Endometrial microvascular endothelial cells (primary cell): ENCODE results near the gene PRIM2. TPM values are rescaled to one million over a fixed set of nuclear protein-coding genes. Genes with fewer than 3 reads are reported as not detected.
"Not testable (repeated sequence)": the region's sequence is repeated elsewhere in the genome, so short reads cannot be mapped to it uniquely, and the experiment has no call there.

Experiments used
- in situ Hi-C: cut with HindIII; loops from 2 replicates; pipeline ENCODE4 v1.10.0; 2017; ENCODE audit warnings: low sequenced_read_pairs, low pct_unique_long_range_greater_than_20kb; ENCODE audit errors: inconsistent ontology term
- total RNA-seq: library from RNA; depleted of rRNA; stranded (reverse); fragments of >200 nt; gene quantifications from one replicate; pipeline ENCODE4 v1.2.3, GENCODE V29; 2015; ENCODE audit errors: inconsistent ontology term

PRIM2 gene
- total RNA-seq, 1 donor from 2014 or later = 25.2 TPM

- in situ Hi-C loops = not testable (repeated sequence)
These were observed 343.5 kb downstream of the PRIM2 start for GRCh38 chr6:57660940-57661339.

- in situ Hi-C loops = not testable (repeated sequence)
These were observed 350.7 kb downstream of the PRIM2 start for GRCh38 chr6:57668108-57668507.

- in situ Hi-C loops = not testable (repeated sequence)
These were observed 353.8 kb downstream of the PRIM2 start for GRCh38 chr6:57671237-57671636.

GRCh38 chr6:57671937-57672627 is 354.7 kb downstream of the PRIM2 start:
- in situ Hi-C loops = not testable (repeated sequence)

- in situ Hi-C loops = not testable (repeated sequence)
These were observed 355.9 kb downstream of the PRIM2 start for GRCh38 chr6:57673281-57673680.

- in situ Hi-C loops = not testable (repeated sequence)
These were observed 358.0 kb downstream of the PRIM2 start for GRCh38 chr6:57675386-57675785.

GRCh38 chr6:57696382-57696781 is 379.0 kb downstream of the PRIM2 start:
- in situ Hi-C loops = not testable (repeated sequence)

Other genes with a start within 250 kb of the PRIM2 start
- gene ZNF451, start 227.4 kb upstream of the PRIM2 start, total RNA-seq = 32.0 TPM
- 13.8 TPM for gene BAG2, start 145.3 kb upstream of the PRIM2 start, total RNA-seq
- gene RAB23, start 95.3 kb upstream of the PRIM2 start, total RNA-seq = 26.8 TPM